ENCODE results near the gene RFC4.
A peak's percentile ranks its signal among the peaks of the same experiment; 100 is the strongest.
"Not testable (repeated sequence)": the region's sequence is repeated elsewhere in the genome, so short reads cannot be mapped to it uniquely, and the experiment has no call there.

The RFC4 gene

GRCh38 chr3:186821429-186822387 lies 15.4 kb upstream of the RFC4 start:
- peak; percentile 72 for DNase-seq (ENCODE audit: low read depth, low spot score)
- ChIA-PET POLR2A (interaction anchor here (0.7 to 4.2 kb wide), 4 partner anchors 15 to 383 kb away, joined by 3 to 20 read pairs (median 7); partner anchors contain the start of genes EIF4A2 and RFC4), CTCF (interaction anchor here (0.7 to 6.7 kb wide), 44 partner anchors 9 to 897 kb away, joined by 3 to 140 read pairs (median 4); partner anchors contain the start of genes AHSG, DNAJB11, EIF4A2 and RFC4)
- TF ChIP-seq CTCF (IDR thresholded peaks at IDR 0.05; ENCODE audit: insufficient read depth, low read length, missing control alignments) = peak; percentile 35
- peak overlapping the region; percentile 48 for H3K4me3 ChIP-seq (ENCODE audit: low read depth, low read length)

GRCh38 chr3:186818956-186819355 lies 12.7 kb upstream of the RFC4 start:
- CTCF ChIA-PET = interaction anchor here (0.6 to 6.7 kb wide), 6 partner anchors 10 to 538 kb away, joined by 3 to 140 read pairs (median 4); partner anchors contain the start of genes AHSG and RFC4
- H3K4me3 ChIP-seq (ENCODE audit: low read depth, low read length) = no peak overlapping the region
- TF ChIP-seq CTCF (IDR thresholded peaks at IDR 0.05; ENCODE audit: insufficient read depth, low read length, missing control alignments) = no peak
- POLR2A ChIA-PET = interaction anchor here (4.2 kb wide), 1 partner anchor 35 kb away, joined by 20 read pairs; the partner anchor contains the start of gene EIF4A2
- DNase-seq (ENCODE audit: low read depth, low spot score) = no peak

GRCh38 chr3:186818516-186818915 lies 12.2 kb upstream of the RFC4 start:
- CTCF ChIA-PET = interaction anchor here (0.7 to 6.7 kb wide), 5 partner anchors 10 to 537 kb away, joined by 3 to 140 read pairs (median 4); partner anchors contain the start of genes AHSG and RFC4
- no peak for TF ChIP-seq CTCF (IDR thresholded peaks at IDR 0.05; ENCODE audit: insufficient read depth, low read length, missing control alignments)
- no peak for DNase-seq (ENCODE audit: low read depth, low spot score)
- POLR2A ChIA-PET = interaction anchor here (4.2 kb wide), 1 partner anchor 34 kb away, joined by 20 read pairs; the partner anchor contains the start of gene EIF4A2
- H3K4me3 ChIP-seq (ENCODE audit: low read depth, low read length) = no peak overlapping the region

- no peak for TF ChIP-seq CTCF (IDR thresholded peaks at IDR 0.05; ENCODE audit: insufficient read depth, low read length, missing control alignments)
- DNase-seq (ENCODE audit: low read depth, low spot score) = no peak
- ChIA-PET POLR2A (no interaction called here), CTCF (no interaction called here)
- H3K4me3 ChIP-seq (ENCODE audit: low read depth, low read length) = no peak overlapping the region
Measured at GRCh38 chr3:186815435-186815834, 9.2 kb upstream of the RFC4 start.

GRCh38 chr3:186814100-186814499 lies 7.8 kb upstream of the RFC4 start:
- no peak for DNase-seq (ENCODE audit: low read depth, low spot score)
- ChIA-PET CTCF (interaction anchor here (1.5 kb wide), 1 partner anchor 197 kb away, joined by 5 read pairs; no protein-coding TSS in a partner anchor), POLR2A (no interaction called here)
- TF ChIP-seq CTCF (IDR thresholded peaks at IDR 0.05; ENCODE audit: insufficient read depth, low read length, missing control alignments) = no peak
- no peak overlapping the region for H3K4me3 ChIP-seq (ENCODE audit: low read depth, low read length)

GRCh38 chr3:186811313-186811712 lies 5.0 kb upstream of the RFC4 start:
- H3K4me3 ChIP-seq (ENCODE audit: low read depth, low read length); POLR2A ChIA-PET; DNase-seq (ENCODE audit: low read depth, low spot score); CTCF ChIA-PET: not testable (repeated sequence)

Measured in AG04449 (cell line).